Ovary (tissue), 9 donors: ENCODE results near the gene ELOB. TPM values are rescaled to one million over a fixed set of nuclear protein-coding genes. Genes with fewer than 3 reads are reported as not detected.

ENCODE experiments used
- DNase-seq, 5 donors: peaks; one replicate each; pipeline ENCODE4 v3.0.0-alpha.2; 2019 to 2020
- H3K27ac ChIP-seq, 2 donors: fragments of 200-600 bp; one replicate each; pipeline versions ENCODE4 v1.5.1 to v1.8.0; 2019 to 2022
- H3K27me3 ChIP-seq: fragments of 200-600 bp; one replicate; pipeline ENCODE4 v1.8.0; 2022
- H3K36me3 ChIP-seq: fragments of 200-600 bp; sonication (generic); one replicate; pipeline ENCODE4 v1.5.1; 2019
- H3K4me1 ChIP-seq: one replicate; pipeline ENCODE4 v1.8.1; 2013; ENCODE audit warnings: mild to moderate bottlenecking, moderate library complexity; ENCODE audit not compliant: insufficient read depth
- H3K4me3 ChIP-seq: fragments of 200-600 bp; sonication (generic); one replicate; pipeline ENCODE4 v1.5.1; 2017
- H3K9me3 ChIP-seq, 2 donors: fragments of 200-600 bp in 1 of 2; sonication (generic) in 1 of 2; one replicate each; pipeline versions ENCODE4 v1.5.1 to v1.8.1; 2013 to 2019; ENCODE audit warnings: mild to moderate bottlenecking in 1 of 2, moderate library complexity in 1 of 2
- CTCF ChIP-seq, 3 donors: fragments of 450-650 bp in 2 of 3; fragments of 200-600 bp in 1 of 3; IDR thresholded peaks; one replicate each; pipeline versions ENCODE4 v1.5.1 to v1.8.0; 2016 to 2022; ENCODE audit warnings: antibody characterized with exemption in 3 of 3, mild to moderate bottlenecking in 1 of 3
- EP300 ChIP-seq: sonication (generic); formaldehyde crosslinking; IDR thresholded peaks from one replicate; pipeline ENCODE4 v1.6.1; 2017; ENCODE audit warnings: antibody characterized with exemption
- POLR2A ChIP-seq: fragments of 450-650 bp; IDR thresholded peaks from one replicate; pipeline ENCODE4 v1.6.1; 2017; ENCODE audit warnings: antibody characterized with exemption, mild to moderate bottlenecking, moderate library complexity
- WGBS, 3 donors: extraction: QIAGEN DNeasy Blood & Tissue Kit in 1 of 3; methylation state at CpG; one replicate each; pipeline versions ENCODE4 v1.1.5 to v1.1.7; 2013 to 2017; 5-methylcytosine and 5-hydroxymethylcytosine counted together
- intact Hi-C, 4 donors: fragments of 100-400 bp; cut with DNase I; formaldehyde crosslinking; loops; one replicate each; pipeline versions ENCODE4 v1.11.0 to v1.15.1; 2022 to 2023
- polyA plus RNA-seq, 2 donors: library from polyadenylated mRNA; stranded (reverse); fragments of 200-250 nt in 1 of 2; fragments of 350-450 nt in 1 of 2; fragmentation: Illumina TruSeq in 1 of 2; extraction: RNeasy Lipid Tissue Mini Kit (QIAGEN cat#74804) in 1 of 2; gene quantifications; one replicate each; pipeline ENCODE4 v1.2.3, GENCODE V29; 2013 to 2014
- total RNA-seq, 7 donors: library from RNA; depleted of rRNA in 2 of 7; stranded (reverse); fragments of >200 nt in 2 of 7; fragmentation: NEBNext Ultra II Directional in 3 of 7; extraction: Animal tissue kit (Norgen Biotek cat#: 25700) in 3 of 7; gene quantifications; one replicate each; pipeline versions ENCODE4 v1.1.0 to v1.2.4, GENCODE V29; 2016 to 2023
- donor health status: DM: no; HTN: no; CAD: no; lungs with moderate emphysema.
- donor health status: DM: no; HTN: no; CAD: no.
- donor health status: Bipolar disorder and iron deficiency.
- donor health status: DM: yes; HTN: yes; CAD: no.
- donor health status: DM: no; HTN: no; CAD: no.
- donor health status: DM: yes; HTN: yes; CAD: no.

ELOB gene
- total and polyA plus RNA-seq, 9 donors: 8.9 to 498 (median 172) TPM

- Histone ChIP-seq H3K27ac (peak overlapping the region; percentile 97 to 98), H3K4me3 (peak overlapping the region; percentile 66), H3K36me3 (no peaks in the 10 kb centered on the region), H3K27me3 (no peaks in the 10 kb centered on the region), H3K9me3 (no peaks in the 10 kb centered on the region), H3K4me1 (peaks cover 25% of the 10 kb centered on the region)
- 37 to 51% (median 43%) methylated on average over 23 of the region's 23 CpGs for WGBS, 3 donors
- peak; percentile 46 to 66 (median 64) for DNase-seq
- intact Hi-C loops: no loop called here
- TF ChIP-seq CTCF (IDR thresholded peaks at IDR 0.05) (no peak), POLR2A (no peak), EP300 (no peak)
These were observed 25.5 kb downstream of the ELOB start for GRCh38 chr16:2751577-2752034.

GRCh38 chr16:2749936-2750335 is 27.1 kb downstream of the ELOB start:
- peaks cover 13% of the 10 kb centered on the region for H3K4me1 ChIP-seq
- TF ChIP-seq CTCF (IDR thresholded peaks at IDR 0.05) (no peak), EP300 (no peak), POLR2A (no peak)
- no peak for DNase-seq
- H3K36me3 ChIP-seq: no peaks in the 10 kb centered on the region
- H3K27ac ChIP-seq: no peak overlapping the region
- H3K9me3 ChIP-seq: no peaks in the 10 kb centered on the region
- intact Hi-C loops: no loop called here
- WGBS, 3 donors: 92 to 94% (median 93%) methylated on average over 6 of the region's 6 CpGs
- no peaks in the 10 kb centered on the region for H3K27me3 ChIP-seq
- no peak overlapping the region for H3K4me3 ChIP-seq

- Histone ChIP-seq H3K4me1 (peaks cover 12% of the 10 kb centered on the region), H3K4me3 (no peak overlapping the region), H3K27ac (no peak overlapping the region), H3K36me3 (no peaks in the 10 kb centered on the region), H3K9me3 (no peaks in the 10 kb centered on the region), H3K27me3 (no peaks in the 10 kb centered on the region)
- TF ChIP-seq EP300 (no peak), CTCF (IDR thresholded peaks at IDR 0.05) (no peak), POLR2A (no peak)
- intact Hi-C loops: no loop called here
- DNase-seq: no peak
- WGBS, 3 donors: 94 to 97% (median 96%) methylated on average over 5 of the region's 5 CpGs
These were observed 27.6 kb downstream of the ELOB start for GRCh38 chr16:2749476-2749875.

- no peak for TF ChIP-seq EP300
- TF ChIP-seq CTCF (IDR thresholded peaks at IDR 0.05): no peak
- TF ChIP-seq POLR2A: no peak
- Histone ChIP-seq H3K27me3 (no peaks in the 10 kb centered on the region), H3K36me3 (no peaks in the 10 kb centered on the region), H3K4me1 (peaks cover 7% of the 10 kb centered on the region), H3K9me3 (no peaks in the 10 kb centered on the region), H3K27ac (no peak overlapping the region), H3K4me3 (no peak overlapping the region)
- intact Hi-C loops: no loop called here
- no peak for DNase-seq
- WGBS, 3 donors: 51 to 69% (median 58%) methylated on average over 7 of the region's 7 CpGs
These were observed 28.2 kb downstream of the ELOB start for GRCh38 chr16:2748757-2749455.
